Ramos (cell line): Measurements from ENCODE around the gene CD34.
"Not testable (repeated sequence)": the region's sequence is repeated elsewhere in the genome, so short reads cannot be mapped to it uniquely, and the experiment has no call there.

ENCODE experiments used
- in situ Hi-C: fragments of 300-500 bp; cut with MboI; formaldehyde crosslinking; loops from one replicate; pipeline ENCODE4 v1.14.3; 2022; ENCODE audit warnings: low sequenced_read_pairs; ENCODE audit not compliant: unreplicated experiment

CD34 gene, protein sequence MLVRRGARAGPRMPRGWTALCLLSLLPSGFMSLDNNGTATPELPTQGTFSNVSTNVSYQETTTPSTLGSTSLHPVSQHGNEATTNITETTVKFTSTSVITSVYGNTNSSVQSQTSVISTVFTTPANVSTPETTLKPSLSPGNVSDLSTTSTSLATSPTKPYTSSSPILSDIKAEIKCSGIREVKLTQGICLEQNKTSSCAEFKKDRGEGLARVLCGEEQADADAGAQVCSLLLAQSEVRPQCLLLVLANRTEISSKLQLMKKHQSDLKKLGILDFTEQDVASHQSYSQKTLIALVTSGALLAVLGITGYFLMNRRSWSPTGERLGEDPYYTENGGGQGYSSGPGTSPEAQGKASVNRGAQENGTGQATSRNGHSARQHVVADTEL

DNA sequence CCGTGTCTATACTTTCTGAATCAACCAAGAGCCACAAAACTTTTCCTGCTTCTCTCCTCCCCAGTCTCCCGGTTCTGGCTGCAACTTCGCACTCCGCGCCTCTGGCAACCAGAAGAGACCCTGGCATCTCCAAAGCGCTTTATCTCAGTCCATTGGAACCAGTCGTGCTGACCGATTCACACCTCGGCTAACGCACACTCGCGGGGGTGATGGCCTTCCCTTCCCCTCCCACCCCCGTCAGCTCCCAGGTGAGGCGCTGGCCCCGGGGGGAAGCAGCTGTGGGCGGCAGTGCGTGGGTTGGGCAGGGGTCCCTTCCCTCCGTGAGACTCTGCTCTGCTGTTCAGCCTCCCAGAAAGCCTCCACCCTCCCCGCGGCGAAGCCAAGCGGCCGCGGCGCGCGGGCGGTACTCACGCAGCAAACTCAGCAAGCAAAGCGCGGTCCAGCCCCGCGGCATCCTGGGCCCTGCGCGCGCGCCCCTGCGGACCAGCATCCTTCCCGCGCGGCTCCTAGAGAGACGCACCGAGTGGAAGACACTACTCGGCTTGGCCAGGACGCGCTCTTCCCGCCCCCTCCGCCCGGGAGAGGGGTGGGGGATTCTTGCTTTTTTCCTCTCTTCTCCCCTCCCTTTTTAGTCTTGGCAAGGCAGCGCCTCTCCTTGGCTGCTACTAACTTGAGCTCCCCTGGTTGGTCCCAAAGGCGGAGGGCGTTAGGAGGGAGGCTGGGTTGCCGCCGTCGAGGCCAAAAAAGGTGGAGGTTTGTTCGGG lies at the start of gene CD34:
Gene CD34 (minus strand): TSS at position 535 of the 764 bp plus-strand sequence. CDS start 45 bp downstream, at position 490.
- in situ Hi-C loops: no loop called here

- in situ Hi-C loops: no loop called here
Observed at GRCh38 chr1:207960346-207960745, 49.4 kb upstream of the CD34 start.

DNA sequence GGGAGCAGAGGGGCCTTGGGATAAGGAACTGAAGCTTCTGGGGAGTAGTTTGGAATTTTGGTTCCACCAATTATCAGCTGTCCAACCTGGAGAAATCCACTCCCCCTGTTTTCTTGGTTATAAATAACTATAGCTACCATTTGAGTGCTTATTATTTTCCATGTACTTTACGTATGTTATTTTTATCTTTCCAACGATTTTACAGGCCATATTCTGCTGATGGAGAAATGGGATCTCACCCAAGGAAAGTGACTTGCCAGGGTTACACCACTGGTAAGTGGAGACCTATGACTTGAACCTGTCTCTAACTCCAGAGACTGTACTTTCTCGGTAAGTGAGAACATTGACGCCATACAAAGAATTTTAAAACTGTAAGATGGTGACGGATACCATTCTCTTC lies 49.0 kb upstream of the CD34 start:
- in situ Hi-C loops: loop anchor here (5.0 kb wide), 1 partner anchor 78 kb away; no protein-coding TSS in a partner anchor

- in situ Hi-C loops: loop anchor here (5.0 kb wide), 1 partner anchor 77 kb away; no protein-coding TSS in a partner anchor
Observed at GRCh38 chr1:207959141-207959825, 48.4 kb upstream of the CD34 start.

DNA sequence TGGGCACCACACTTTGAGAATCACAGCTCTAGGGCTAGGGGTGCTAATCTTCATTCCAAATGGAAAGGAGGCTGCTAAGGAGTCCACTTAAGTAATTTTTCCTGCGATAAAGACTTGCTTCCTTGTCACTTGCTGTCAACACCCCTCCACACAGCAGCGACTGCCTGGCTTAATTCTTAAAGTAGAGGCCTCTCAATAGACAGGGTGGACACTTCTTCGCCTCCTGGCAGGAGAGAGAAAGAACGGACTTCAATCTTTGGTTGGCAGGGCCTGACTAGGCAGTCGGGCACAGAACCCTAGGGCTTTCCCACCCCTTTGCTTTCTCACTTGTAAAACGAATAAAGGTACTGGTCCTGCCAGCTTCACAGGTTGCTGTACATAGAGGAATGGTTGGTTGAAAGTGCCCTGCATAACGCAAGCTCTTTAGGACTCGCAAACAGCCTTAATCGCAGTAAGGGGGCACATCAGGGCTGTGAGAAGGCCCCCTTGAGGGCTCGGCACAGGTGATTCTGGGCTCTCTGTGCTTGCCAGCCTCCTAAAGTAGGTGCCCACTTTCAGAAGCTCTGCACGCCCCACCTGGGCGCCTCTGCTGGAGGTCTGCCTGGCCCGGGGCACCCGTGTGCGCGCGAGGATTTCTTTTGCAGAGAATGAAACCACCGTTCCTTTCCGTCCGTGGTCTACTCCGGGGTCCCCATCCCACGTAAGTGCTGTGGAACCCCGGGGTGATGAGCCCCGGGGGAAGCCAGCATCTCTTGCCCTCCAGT lies 47.6 kb upstream of the CD34 start:
- in situ Hi-C loops: loop anchor here (5.0 kb wide), 1 partner anchor 76 kb away; no protein-coding TSS in a partner anchor

- in situ Hi-C loops: loop anchor here (5.0 kb wide), 1 partner anchor 75 kb away; no protein-coding TSS in a partner anchor
Observed at GRCh38 chr1:207956986-207957385, 46.1 kb upstream of the CD34 start.

DNA sequence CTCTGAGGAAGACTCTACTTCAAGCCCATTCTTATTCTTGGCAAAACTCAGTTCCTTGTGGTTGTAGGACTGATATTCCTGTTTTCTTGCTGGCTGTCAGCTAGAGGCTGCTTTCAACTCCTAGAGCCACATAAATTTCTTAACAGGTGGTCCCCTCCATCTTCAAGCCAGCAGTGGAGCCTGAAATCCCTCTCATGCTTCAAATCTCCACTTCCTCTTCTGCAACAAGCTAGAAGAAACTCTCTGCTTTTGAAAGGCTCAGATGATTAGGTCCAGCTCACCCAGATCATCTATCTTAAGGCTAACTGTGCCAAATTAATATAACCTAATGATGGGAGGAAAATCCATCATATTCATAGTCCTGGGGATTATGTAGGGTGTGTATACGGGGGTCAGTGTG lies 43.2 kb upstream of the CD34 start:
- in situ Hi-C loops: no loop called here

- in situ Hi-C loops: no loop called here
Observed at GRCh38 chr1:207952617-207953542, 42.0 kb upstream of the CD34 start.

- in situ Hi-C loops: no loop called here
Observed at GRCh38 chr1:207951652-207952051, 40.7 kb upstream of the CD34 start.

DNA sequence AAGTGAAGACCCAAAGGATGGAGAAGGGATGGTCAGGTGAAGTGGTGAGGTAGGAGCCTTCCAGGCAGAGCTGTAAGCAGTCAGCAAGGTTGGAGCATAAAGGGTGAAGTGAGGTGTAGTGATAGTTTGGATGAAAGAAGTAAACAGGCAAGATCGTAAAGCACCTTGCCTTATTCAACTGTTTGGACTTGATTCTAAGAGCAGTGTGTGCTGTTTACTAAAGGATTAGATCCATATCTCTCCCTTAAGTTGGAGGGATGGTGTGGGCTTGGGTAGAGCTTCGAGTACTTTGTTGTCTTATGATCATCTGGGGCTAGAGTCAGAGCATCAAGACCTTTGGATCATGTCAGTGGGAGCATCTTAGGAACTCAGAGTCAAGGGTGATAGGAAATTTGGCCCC lies 39.8 kb upstream of the CD34 start:
- in situ Hi-C loops: no loop called here

DNA sequence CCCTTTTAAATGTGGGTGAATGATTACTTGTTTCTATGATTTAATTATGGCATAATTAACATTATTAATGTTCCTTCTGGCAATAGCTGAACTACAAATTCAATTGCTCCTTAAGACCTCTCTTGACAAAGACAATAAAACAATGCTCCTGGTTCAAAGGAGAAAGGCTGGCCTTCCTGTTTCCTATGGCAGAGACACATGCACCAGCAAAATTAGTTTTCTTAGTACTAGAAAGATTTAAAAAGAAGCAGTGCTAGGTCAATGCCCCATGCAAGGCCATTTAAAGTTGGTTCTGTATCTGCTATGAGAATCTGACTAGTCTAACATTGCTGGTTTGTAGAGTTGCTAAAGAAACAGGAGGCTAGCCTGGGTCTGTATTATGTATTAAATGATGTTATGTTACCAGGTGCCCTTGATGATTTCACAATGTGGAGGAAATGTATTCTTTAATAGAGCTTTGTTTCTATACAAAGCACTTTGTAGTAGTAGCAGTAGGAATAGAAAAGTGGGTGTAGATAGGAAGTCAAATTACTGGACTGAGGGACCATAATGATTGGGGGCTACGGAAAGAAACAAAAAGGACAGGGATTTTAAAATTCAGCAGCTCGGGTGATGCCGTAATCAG lies 38.8 kb upstream of the CD34 start:
- in situ Hi-C loops: no loop called here

GRCh38 chr1:207948536-207949250 lies 37.8 kb upstream of the CD34 start:
- in situ Hi-C loops: no loop called here

GRCh38 chr1:207946756-207947155 lies 35.8 kb upstream of the CD34 start:
- in situ Hi-C loops: no loop called here

DNA sequence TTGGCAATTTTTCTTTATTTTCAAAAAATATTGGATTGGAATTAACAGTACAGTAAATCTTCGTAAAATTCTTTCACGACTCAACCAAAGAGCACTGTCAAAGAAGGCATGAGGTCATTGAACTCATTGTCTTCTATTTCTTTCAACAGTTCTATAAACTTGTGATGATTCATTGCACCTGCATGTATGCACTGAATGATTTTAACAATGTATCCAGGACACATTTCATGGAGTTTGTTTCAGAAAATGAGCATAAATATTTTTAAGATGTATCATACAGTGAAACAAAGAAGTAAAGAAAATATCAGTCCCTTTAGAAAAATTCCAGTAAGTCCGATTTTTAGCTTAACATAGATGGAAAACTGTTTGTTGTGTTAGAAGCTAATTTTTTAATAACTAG lies 33.6 kb upstream of the CD34 start:
- in situ Hi-C loops: no loop called here

- in situ Hi-C loops: not testable (repeated sequence)
Observed at GRCh38 chr1:207942337-207942741, 31.4 kb upstream of the CD34 start.

DNA sequence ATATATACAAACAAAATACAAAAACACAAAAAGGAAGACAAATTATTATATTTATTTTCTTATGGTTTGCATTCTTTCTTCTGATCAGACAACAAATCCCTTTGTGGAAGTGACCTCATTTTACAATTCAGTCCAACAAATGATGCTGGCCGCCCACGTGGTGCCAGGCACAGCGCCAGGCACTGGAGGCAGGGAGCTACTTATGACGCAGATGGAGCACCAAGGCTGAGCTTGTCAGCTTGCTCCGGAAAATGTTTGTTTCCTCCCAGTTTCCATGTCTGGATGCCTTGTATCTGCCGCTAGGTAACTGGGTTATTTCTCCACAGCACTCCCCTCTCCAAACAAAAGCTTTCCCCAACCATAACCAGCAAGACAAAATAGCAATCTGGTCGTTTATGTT lies 30.7 kb upstream of the CD34 start:
- in situ Hi-C loops: no loop called here

DNA sequence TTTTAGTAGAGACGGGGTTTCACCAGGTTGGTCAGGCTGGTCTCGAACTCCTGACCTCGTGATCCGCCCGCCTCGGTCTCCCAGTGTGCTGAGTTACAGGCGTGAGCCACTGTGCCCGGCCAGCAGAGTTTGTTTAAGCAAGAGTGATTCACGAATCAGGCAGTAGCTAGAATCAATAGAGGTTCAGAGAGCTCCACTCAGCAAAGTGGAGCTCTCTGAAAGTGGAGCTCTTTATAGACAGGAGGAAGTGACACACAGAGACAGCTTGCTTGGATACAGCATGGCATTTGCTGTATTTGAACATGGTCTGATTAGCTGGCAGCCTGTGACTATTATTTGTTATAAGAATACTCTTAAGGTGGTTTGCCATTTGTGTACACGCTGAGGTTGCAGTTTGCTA lies 27.1 kb upstream of the CD34 start:
- in situ Hi-C loops: no loop called here

DNA sequence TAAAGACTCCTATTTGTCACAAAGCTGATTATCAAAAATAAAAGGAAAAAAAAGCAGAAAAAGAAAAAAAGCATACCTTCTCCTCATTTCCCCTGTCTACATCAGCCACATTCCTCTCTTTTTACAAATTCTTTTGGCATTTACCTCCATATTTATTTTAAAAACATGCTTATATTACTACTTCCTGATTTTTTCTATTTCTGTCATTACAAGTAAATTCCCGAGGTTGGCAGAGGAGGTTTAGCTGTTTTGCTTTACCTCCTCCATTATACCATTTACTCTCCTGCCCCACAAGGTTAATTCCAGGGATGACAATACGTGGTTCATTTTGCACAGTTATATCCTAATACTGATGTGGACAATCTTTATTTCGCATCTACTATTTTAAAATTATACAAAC lies 26.3 kb upstream of the CD34 start:
- in situ Hi-C loops: no loop called here
